Measurements from ENCODE around the gene HMX2.

Gene HMX2

DNA sequence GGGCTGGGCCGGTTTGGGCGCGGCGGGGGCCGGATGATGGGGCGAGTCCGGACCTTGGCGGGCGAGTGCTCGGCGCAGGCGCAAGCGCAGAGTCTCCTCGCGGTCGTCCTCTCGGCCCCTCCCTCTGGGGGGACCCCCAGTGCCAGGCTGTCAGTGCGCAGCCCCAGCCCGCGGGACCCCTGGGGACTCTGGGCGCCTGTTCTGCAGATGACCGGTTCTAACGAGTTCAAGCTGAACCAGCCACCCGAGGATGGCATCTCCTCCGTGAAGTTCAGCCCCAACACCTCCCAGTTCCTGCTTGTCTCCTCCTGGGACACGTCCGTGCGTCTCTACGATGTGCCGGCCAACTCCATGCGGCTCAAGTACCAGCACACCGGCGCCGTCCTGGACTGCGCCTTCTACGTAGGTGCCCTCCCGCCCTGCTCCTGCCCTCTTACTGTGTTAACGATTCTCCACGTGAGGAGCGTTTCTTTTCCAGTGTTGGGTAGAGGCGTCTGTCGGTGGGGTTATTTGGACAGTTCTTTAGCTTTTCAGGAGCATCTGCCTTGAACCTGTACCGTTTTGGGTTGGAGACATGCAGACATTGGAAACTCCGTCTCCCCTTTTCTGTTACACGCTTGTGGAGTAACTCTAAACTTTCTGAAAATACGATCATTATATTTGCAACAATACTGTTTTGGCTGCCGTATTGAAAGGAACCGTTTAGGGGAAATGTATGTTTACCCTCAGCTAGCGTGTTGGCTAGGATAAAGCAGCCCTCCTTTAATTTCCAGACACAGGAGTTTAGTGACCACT lies 7.0 kb downstream of the HMX2 start:
- WGBS: 7% methylated on average over 41 of the region's 49 CpGs
- peaks cover 15% of the 10 kb centered on the region for H3K4me1 ChIP-seq (ENCODE audit: control insufficient read depth, insufficient read depth, low read depth, low read length)
- H3K9ac ChIP-seq (ENCODE audit: low read length): peak overlapping the region; percentile 97
- no peak overlapping the region for H2BK5ac ChIP-seq (ENCODE audit: low read depth, low read length, poor library complexity, severe bottlenecking)
- peak overlapping the region; percentile 90 for H2BK120ac ChIP-seq (ENCODE audit: low read depth, low read length)
- no peak overlapping the region for H3K27ac ChIP-seq (ENCODE audit: low read length, poor library complexity, severe bottlenecking)
- H4K91ac ChIP-seq (ENCODE audit: low read length): peak overlapping the region; percentile 89
- peak overlapping the region; percentile 89 to 94 for H3K18ac ChIP-seq (ENCODE audit: low read depth in 1 of 2, low read length in 2 of 2)
- no peaks in the 10 kb centered on the region for H3K9me3 ChIP-seq (ENCODE audit: control insufficient read depth, low read length)
- no peak overlapping the region for H2BK12ac ChIP-seq (ENCODE audit: low read length in 2 of 2)
- H3K36me3 ChIP-seq (ENCODE audit: control insufficient read depth in 1 of 2, insufficient read depth in 2 of 2, low read depth in 1 of 2, low read length in 2 of 2): peaks cover 3 to 41% of the 10 kb centered on the region in 2 experiments
- peaks cover 31% of the 10 kb centered on the region in 2 experiments for H3K27me3 ChIP-seq (ENCODE audit: control insufficient read depth in 1 of 2, insufficient read depth in 1 of 2, low read length in 2 of 2)
- H3K4me3 ChIP-seq (ENCODE audit: insufficient read depth in 1 of 2, low read depth in 1 of 2, low read length in 2 of 2): peak overlapping the region; percentile 82 to 84
- peak overlapping the region; percentile 51 for H3K4me2 ChIP-seq (ENCODE audit: low read length, poor library complexity, severe bottlenecking)
- peak overlapping the region; percentile 73 for H2AFZ ChIP-seq (ENCODE audit: low read depth, low read length)
- peak overlapping the region; percentile 42 to 51 for H3K4ac ChIP-seq (ENCODE audit: low read depth in 1 of 2, low read length in 2 of 2)
- H3K23ac ChIP-seq (ENCODE audit: low read length in 2 of 2): no peak overlapping the region
- no peak overlapping the region for H2AK5ac ChIP-seq (ENCODE audit: low read length, severe bottlenecking)
- peak overlapping the region; percentile 94 for H4K8ac ChIP-seq (ENCODE audit: low read length)
- DNase-seq: peak; percentile 65
- no peak overlapping the region for H3K14ac ChIP-seq (ENCODE audit: low read length in 2 of 2)
- no peak overlapping the region for H2BK15ac ChIP-seq (ENCODE audit: low read depth, poor library complexity, severe bottlenecking)
- H3K79me1 ChIP-seq (replicated peaks; ENCODE audit: low read length, poor library complexity, severe bottlenecking): no peaks in the 10 kb centered on the region

DNA sequence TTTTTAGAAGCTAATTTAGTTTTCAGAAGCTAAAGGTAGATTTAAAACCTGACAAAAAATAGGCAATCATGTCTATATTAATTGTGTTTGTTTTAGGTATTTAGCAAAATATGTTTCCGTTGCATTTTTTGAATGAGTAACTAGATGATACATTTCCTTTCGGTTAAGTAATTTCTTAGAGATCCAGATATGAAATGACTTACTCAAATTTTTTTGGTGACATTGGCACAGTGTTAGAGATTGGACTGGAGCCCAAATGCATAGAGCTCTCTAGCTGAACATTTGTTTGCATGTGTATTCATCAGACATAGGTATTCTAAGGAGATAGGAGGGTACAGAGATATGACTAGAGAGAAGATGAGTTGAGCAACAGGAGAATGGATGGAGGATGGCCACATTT lies 8.1 kb downstream of the HMX2 start:
- H3K36me3 ChIP-seq (ENCODE audit: control insufficient read depth in 1 of 2, insufficient read depth in 2 of 2, low read depth in 1 of 2, low read length in 2 of 2): peaks cover 3 to 51% of the 10 kb centered on the region in 2 experiments
- no peak overlapping the region for H3K4ac ChIP-seq (ENCODE audit: low read depth in 1 of 2, low read length in 2 of 2)
- H4K91ac ChIP-seq (ENCODE audit: low read length): no peak overlapping the region
- peaks cover 8% of the 10 kb centered on the region for H3K4me1 ChIP-seq (ENCODE audit: control insufficient read depth, insufficient read depth, low read depth, low read length)
- H2BK12ac ChIP-seq (ENCODE audit: low read length in 2 of 2): no peak overlapping the region
- H3K23ac ChIP-seq (ENCODE audit: low read length in 2 of 2): no peak overlapping the region
- peaks cover 19 to 20% of the 10 kb centered on the region in 2 experiments for H3K27me3 ChIP-seq (ENCODE audit: control insufficient read depth in 1 of 2, insufficient read depth in 1 of 2, low read length in 2 of 2)
- H3K27ac ChIP-seq (ENCODE audit: low read length, poor library complexity, severe bottlenecking): no peak overlapping the region
- no peak overlapping the region for H4K8ac ChIP-seq (ENCODE audit: low read length)
- H2BK5ac ChIP-seq (ENCODE audit: low read depth, low read length, poor library complexity, severe bottlenecking): no peak overlapping the region
- H3K4me3 ChIP-seq (ENCODE audit: insufficient read depth in 1 of 2, low read depth in 1 of 2, low read length in 2 of 2): peak overlapping the region in 1 of 2 experiments; percentile 84
- no peak overlapping the region for H3K14ac ChIP-seq (ENCODE audit: low read length in 2 of 2)
- peak overlapping the region; percentile 97 for H3K9ac ChIP-seq (ENCODE audit: low read length)
- no peak overlapping the region for H2AK5ac ChIP-seq (ENCODE audit: low read length, severe bottlenecking)
- no peaks in the 10 kb centered on the region for H3K9me3 ChIP-seq (ENCODE audit: control insufficient read depth, low read length)
- no peak overlapping the region for H3K18ac ChIP-seq (ENCODE audit: low read depth in 1 of 2, low read length in 2 of 2)
- no peak for DNase-seq
- no peak overlapping the region for H2BK120ac ChIP-seq (ENCODE audit: low read depth, low read length)
- peaks cover 2% of the 10 kb centered on the region for H3K79me1 ChIP-seq (replicated peaks; ENCODE audit: low read length, poor library complexity, severe bottlenecking)
- H2BK15ac ChIP-seq (ENCODE audit: low read depth, poor library complexity, severe bottlenecking): no peak overlapping the region
- H3K4me2 ChIP-seq (ENCODE audit: low read length, poor library complexity, severe bottlenecking): no peak overlapping the region
- 87% methylated on average over 2 of the region's 2 CpGs for WGBS
- no peak overlapping the region for H2AFZ ChIP-seq (ENCODE audit: low read depth, low read length)

DNA sequence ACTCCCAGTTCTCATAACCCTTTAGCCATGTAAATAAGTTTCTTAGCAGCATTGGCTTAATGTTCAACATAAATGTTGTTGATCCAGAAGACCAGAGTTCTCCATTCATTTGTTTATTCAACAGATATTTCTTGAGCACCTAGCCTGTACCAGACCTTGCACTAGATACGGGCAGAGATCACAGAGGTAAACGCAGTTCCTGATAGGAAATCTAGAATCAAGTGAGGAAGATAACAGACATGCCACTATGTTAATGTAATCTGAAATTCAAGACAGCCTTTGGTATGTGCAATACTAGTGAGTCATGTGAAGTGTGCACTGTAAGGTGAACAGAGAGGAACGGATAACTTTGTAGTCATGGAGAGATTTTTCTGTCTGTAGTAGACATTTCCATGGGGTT lies 9.3 kb downstream of the HMX2 start:
- Histone ChIP-seq H3K27ac (ENCODE audit: low read length, poor library complexity, severe bottlenecking) (no peak overlapping the region), H3K36me3 (ENCODE audit: control insufficient read depth in 1 of 2, insufficient read depth in 2 of 2, low read depth in 1 of 2, low read length in 2 of 2) (peaks cover 3 to 62% of the 10 kb centered on the region in 2 experiments), H3K4me1 (ENCODE audit: control insufficient read depth, insufficient read depth, low read depth, low read length) (peaks cover 3% of the 10 kb centered on the region), H2BK5ac (ENCODE audit: low read depth, low read length, poor library complexity, severe bottlenecking) (no peak overlapping the region), H4K8ac (ENCODE audit: low read length) (no peak overlapping the region), H3K9me3 (ENCODE audit: control insufficient read depth, low read length) (no peaks in the 10 kb centered on the region), H3K14ac (ENCODE audit: low read length in 2 of 2) (no peak overlapping the region), H2AFZ (ENCODE audit: low read depth, low read length) (no peak overlapping the region), H3K4me2 (ENCODE audit: low read length, poor library complexity, severe bottlenecking) (no peak overlapping the region), H3K18ac (ENCODE audit: low read depth in 1 of 2, low read length in 2 of 2) (no peak overlapping the region), H2BK120ac (ENCODE audit: low read depth, low read length) (no peak overlapping the region), H2BK15ac (ENCODE audit: low read depth, poor library complexity, severe bottlenecking) (no peak overlapping the region), H4K91ac (ENCODE audit: low read length) (no peak overlapping the region), H2BK12ac (ENCODE audit: low read length in 2 of 2) (no peak overlapping the region), H3K9ac (ENCODE audit: low read length) (no peak overlapping the region), H3K79me1 (replicated peaks; ENCODE audit: low read length, poor library complexity, severe bottlenecking) (peaks cover 7% of the 10 kb centered on the region), H3K4ac (ENCODE audit: low read depth in 1 of 2, low read length in 2 of 2) (no peak overlapping the region), H3K27me3 (ENCODE audit: control insufficient read depth in 1 of 2, insufficient read depth in 1 of 2, low read length in 2 of 2) (peaks cover 8% of the 10 kb centered on the region in 2 experiments), H2AK5ac (ENCODE audit: low read length, severe bottlenecking) (no peak overlapping the region), H3K4me3 (ENCODE audit: insufficient read depth in 1 of 2, low read depth in 1 of 2, low read length in 2 of 2) (no peak overlapping the region), H3K23ac (ENCODE audit: low read length in 2 of 2) (no peak overlapping the region)
- DNase-seq: peak; percentile 41
- 58% methylated on average over 3 of the region's 3 CpGs for WGBS

DNA sequence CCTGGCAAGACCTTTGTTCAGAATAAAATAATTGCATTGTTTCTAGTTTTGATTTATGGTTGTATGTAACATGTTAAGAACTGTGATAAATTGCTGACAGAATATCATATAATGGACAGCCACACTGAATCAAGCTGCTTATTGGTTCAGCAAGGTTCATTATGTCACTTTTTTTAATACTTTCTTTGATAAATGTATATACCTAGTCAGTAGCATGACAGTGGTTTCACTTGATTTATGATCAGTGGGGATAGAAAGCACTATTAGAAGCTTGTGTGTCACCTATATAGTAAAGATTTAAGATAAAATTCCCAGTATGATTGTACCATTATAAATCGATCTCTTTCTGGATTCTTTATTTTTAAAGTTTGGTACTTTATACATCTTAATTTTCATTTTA lies 10.7 kb downstream of the HMX2 start:
- no peak overlapping the region for H3K4me2 ChIP-seq (ENCODE audit: low read length, poor library complexity, severe bottlenecking)
- no peak for DNase-seq
- no CpG with 5 or more reads among the region's 1 CpG for whole genome bisulfite sequencing
- peaks cover 11% of the 10 kb centered on the region for H3K79me1 ChIP-seq (replicated peaks; ENCODE audit: low read length, poor library complexity, severe bottlenecking)
- peak overlapping the region; percentile 9 for H3K9ac ChIP-seq (ENCODE audit: low read length)
- H3K27me3 ChIP-seq (ENCODE audit: control insufficient read depth in 1 of 2, insufficient read depth in 1 of 2, low read length in 2 of 2): no peaks in the 10 kb centered on the region
- H3K4me3 ChIP-seq (ENCODE audit: insufficient read depth in 1 of 2, low read depth in 1 of 2, low read length in 2 of 2): no peak overlapping the region
- H3K18ac ChIP-seq (ENCODE audit: low read depth in 1 of 2, low read length in 2 of 2): no peak overlapping the region
- peaks cover 3% of the 10 kb centered on the region for H3K4me1 ChIP-seq (ENCODE audit: control insufficient read depth, insufficient read depth, low read depth, low read length)
- no peak overlapping the region for H2AK5ac ChIP-seq (ENCODE audit: low read length, severe bottlenecking)
- no peak overlapping the region for H2BK5ac ChIP-seq (ENCODE audit: low read depth, low read length, poor library complexity, severe bottlenecking)
- H2BK12ac ChIP-seq (ENCODE audit: low read length in 2 of 2): no peak overlapping the region
- no peak overlapping the region for H4K8ac ChIP-seq (ENCODE audit: low read length)
- H4K91ac ChIP-seq (ENCODE audit: low read length): no peak overlapping the region
- no peak overlapping the region for H3K27ac ChIP-seq (ENCODE audit: low read length, poor library complexity, severe bottlenecking)
- no peak overlapping the region for H3K4ac ChIP-seq (ENCODE audit: low read depth in 1 of 2, low read length in 2 of 2)
- H2BK120ac ChIP-seq (ENCODE audit: low read depth, low read length): no peak overlapping the region
- H3K14ac ChIP-seq (ENCODE audit: low read length in 2 of 2): no peak overlapping the region
- no peak overlapping the region for H3K23ac ChIP-seq (ENCODE audit: low read length in 2 of 2)
- H3K36me3 ChIP-seq (ENCODE audit: control insufficient read depth in 1 of 2, insufficient read depth in 2 of 2, low read depth in 1 of 2, low read length in 2 of 2): peaks cover 6 to 77% of the 10 kb centered on the region in 2 experiments
- no peaks in the 10 kb centered on the region for H3K9me3 ChIP-seq (ENCODE audit: control insufficient read depth, low read length)
- H2BK15ac ChIP-seq (ENCODE audit: low read depth, poor library complexity, severe bottlenecking): no peak overlapping the region
- no peak overlapping the region for H2AFZ ChIP-seq (ENCODE audit: low read depth, low read length)

All from mesenchymal stem cell (in vitro differentiated cells and primary cell).